Jurkat, Clone E6-1 (cell line): ENCODE measurements around the gene SRRM4.

Experiments used
- DNase-seq: peaks from one replicate; pipeline ENCODE4 v3.0.0-alpha.2; 2011; ENCODE audit warnings: low read depth, low spot score
- H3K4me3 ChIP-seq: 2 replicates; pipeline ENCODE4 v1.5.1; 2011; ENCODE audit warnings: mild to moderate bottlenecking, low read length, control low read depth, moderate library complexity

Gene SRRM4

GRCh38 chr12:119060847-119061796 lies 79.8 kb downstream of the SRRM4 start:
- H3K4me3 ChIP-seq, result no peak overlapping the region
- DNase-seq, result peak; percentile 70

GRCh38 chr12:119068129-119068856 lies 87.0 kb downstream of the SRRM4 start:
- no peak overlapping the region for H3K4me3 ChIP-seq
- no peak for DNase-seq

DNA sequence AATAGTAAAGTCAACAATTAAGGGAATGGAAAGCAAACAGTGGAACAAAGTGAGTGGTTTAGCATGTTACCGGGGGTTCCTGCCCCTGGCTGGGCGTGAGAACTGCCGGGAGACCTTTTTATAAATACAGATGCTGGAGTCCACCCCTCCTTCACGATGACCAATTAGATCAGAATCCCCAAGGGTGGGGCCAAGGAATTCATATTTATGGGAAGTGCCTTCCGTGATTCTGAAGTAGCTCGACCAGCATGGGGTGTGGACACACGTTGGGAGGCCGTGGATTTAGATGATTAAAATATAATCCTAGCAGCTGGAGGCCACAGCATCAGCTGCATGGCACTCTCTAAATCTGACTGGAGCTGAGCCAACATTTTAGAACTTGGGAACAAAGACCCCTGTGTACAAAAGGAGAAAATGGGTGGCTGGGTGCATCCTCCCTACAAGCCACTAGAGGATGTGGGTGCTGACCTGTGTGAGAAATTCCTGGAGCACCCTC lies 87.9 kb downstream of the SRRM4 start:
- no peak for DNase-seq
- no peak overlapping the region for H3K4me3 ChIP-seq

- no peak overlapping the region for H3K4me3 ChIP-seq
- DNase-seq, result no peak
These were observed 89.8 kb downstream of the SRRM4 start for GRCh38 chr12:119071176-119071575.

GRCh38 chr12:119071638-119072231 lies 90.4 kb downstream of the SRRM4 start:
- H3K4me3 ChIP-seq, result no peak overlapping the region
- DNase-seq, result no peak

GRCh38 chr12:119072440-119072839 lies 91.1 kb downstream of the SRRM4 start:
- H3K4me3 ChIP-seq, result no peak overlapping the region
- DNase-seq, result no peak

GRCh38 chr12:119075222-119075787 lies 94.0 kb downstream of the SRRM4 start:
- DNase-seq, result no peak
- H3K4me3 ChIP-seq, result no peak overlapping the region

DNA sequence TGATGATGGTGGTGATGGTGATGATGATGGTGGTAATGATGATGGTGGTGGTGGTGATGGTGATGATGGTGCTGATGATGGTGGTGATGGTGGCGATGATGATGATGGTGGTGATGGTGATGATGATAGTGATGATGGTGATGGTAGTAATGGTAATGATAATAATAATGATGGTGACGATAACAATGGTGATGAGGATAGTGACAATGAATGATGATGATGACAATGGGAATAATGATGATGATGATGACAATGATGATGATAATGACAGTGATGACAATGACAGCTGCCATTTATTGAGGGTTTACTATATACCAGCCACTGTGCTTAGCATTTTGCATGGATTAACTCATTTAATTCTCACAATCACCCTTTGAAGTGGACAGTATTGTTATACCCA lies 94.6 kb downstream of the SRRM4 start:
- H3K4me3 ChIP-seq, result no peak overlapping the region
- DNase-seq, result no peak

- H3K4me3 ChIP-seq, result no peak overlapping the region
- DNase-seq, result no peak
These were observed 98.2 kb downstream of the SRRM4 start for GRCh38 chr12:119079530-119079929.

DNA sequence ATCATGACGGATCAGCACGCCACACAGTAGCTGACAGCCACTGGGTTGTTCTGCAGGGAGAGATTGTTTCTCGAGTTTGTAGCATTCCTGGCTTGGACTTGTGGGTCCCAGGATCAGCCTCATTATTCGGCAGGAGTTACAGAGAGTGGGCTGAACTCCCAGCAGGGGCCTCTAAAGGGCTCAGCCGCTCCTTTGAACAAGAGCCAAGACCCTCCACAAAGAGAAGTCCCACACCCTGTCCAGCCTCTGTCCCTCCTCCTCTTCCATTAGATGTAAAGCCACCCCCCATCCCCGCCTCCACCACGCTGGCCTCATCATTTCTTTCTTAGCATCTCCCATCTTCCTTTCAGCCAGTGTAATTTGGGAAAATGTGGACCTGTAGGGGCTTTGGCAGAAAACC lies 100.7 kb downstream of the SRRM4 start:
- H3K4me3 ChIP-seq, result no peak overlapping the region
- no peak for DNase-seq

DNA sequence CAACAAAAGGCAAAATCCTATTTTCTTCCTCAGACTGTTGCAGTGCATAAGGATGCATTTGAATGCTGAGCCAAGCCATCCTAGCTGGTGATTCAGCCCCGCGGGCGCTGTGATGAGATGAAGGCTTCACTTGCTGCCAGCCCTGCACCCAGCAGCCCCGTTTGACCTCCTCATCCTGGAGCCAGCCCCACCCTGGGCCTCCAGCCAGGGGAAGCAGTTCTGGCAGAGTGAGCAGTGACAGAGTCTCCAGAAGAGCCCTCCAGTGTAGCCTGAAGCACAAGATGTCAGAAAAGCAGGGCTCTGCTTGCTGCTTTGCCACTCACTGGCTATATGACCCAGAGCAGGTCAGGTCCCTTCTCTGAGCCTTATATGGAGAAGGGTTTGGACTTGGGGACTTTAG lies 101.2 kb downstream of the SRRM4 start:
- H3K4me3 ChIP-seq, result no peak overlapping the region
- DNase-seq, result no peak

- no peak for DNase-seq
- H3K4me3 ChIP-seq, result no peak overlapping the region
These were observed 107.5 kb downstream of the SRRM4 start for GRCh38 chr12:119088685-119089379.

DNA sequence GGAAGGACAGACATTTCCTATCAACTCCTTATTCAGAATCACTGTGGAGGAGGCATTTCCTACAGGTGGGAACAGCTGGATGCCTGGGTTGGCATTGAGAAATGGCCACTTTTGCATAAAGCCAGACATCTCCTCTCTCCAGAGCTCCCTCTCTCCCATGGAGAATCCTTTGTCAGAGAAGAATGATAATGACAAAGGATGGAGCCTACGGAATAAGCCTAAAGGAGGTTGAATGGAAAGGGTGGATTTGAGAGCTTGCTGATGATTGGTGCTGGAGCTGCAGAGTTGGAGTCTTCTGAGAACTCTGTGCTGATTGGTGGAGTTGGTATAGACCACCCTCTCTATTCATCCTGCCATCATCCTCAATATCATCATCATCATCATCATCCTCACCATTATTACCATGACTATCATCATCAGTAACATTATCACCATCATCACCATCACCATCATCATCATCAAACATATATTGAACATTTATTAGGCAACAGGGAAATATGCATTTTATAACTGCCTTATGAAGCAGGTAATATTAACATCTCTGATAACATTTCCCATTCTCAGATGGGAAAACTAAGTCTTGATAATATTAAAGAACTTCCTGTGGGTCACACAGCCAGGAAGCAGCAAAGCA lies 108.2 kb downstream of the SRRM4 start:
- no peak for DNase-seq
- no peak overlapping the region for H3K4me3 ChIP-seq

- no peak for DNase-seq
- H3K4me3 ChIP-seq, result no peak overlapping the region
These were observed 108.9 kb downstream of the SRRM4 start for GRCh38 chr12:119090276-119090675.

DNA sequence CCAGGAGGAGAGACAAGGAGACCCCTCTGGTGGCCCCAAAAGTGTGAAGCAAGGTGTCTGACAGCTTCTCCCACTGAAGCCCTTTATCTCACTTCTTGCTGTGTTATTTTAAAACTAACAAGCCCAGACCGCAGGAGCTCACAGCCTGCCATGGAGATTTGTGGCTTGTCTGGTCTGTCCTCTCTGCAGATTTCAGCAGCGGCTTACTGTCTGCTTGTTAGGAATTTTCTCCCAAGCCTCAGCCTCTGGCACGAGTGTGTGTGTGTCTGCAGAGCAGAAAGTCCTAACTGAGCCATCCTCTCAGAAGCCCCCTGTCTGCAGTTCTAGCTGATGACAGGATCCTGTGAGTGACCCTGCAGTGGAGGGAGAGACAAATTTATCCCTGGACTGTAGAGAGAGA lies 109.5 kb downstream of the SRRM4 start:
- DNase-seq, result no peak

GRCh38 chr12:119096429-119097202 lies 115.3 kb downstream of the SRRM4 start:
- H3K4me3 ChIP-seq, result no peak overlapping the region
- DNase-seq, result no peak

More for the DNA sequence above, 109.5 kb downstream of the SRRM4 start:
- no peak overlapping the region for H3K4me3 ChIP-seq

- H3K4me3 ChIP-seq, result no peak overlapping the region
- DNase-seq, result no peak
These were observed 119.6 kb downstream of the SRRM4 start for GRCh38 chr12:119100933-119101332.

- no peak for DNase-seq
- H3K4me3 ChIP-seq, result no peak overlapping the region
These were observed 120.9 kb downstream of the SRRM4 start for GRCh38 chr12:119102274-119102673.
